ENCODE measurements around the gene SCD.

SCD gene

DNA sequence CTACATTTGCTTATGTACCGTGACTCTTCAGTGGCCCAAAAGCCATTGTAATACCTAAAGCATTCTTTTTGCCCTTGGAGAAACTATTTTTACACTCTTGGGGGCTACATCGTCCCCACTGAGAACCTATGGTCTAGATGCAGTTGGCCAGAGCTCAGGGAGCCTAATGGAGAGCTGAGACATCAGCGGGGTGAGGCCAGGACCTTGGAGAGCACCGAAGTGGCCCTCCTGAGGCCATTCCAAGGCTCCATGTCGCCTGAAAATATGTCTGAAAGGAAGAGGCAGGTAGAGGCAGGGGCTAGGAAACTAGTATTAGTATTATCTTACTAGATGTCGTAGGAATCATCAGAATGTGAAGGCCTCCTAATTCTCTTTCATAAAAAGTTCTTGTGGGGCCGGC lies 21.9 kb upstream of the SCD start:
- Histone ChIP-seq H3K9me3 (ENCODE audit: insufficient read depth, low read depth, low read length) (no peaks in the 10 kb centered on the region), H3K4me3 (ENCODE audit: low read length) (no peak overlapping the region), H3K9ac (ENCODE audit: low read depth, low read length) (no peak overlapping the region), H3K4me1 (ENCODE audit: insufficient read depth, low read length) (no peaks in the 10 kb centered on the region), H3K27ac (ENCODE audit: low read depth, low read length) (no peak overlapping the region), H3K27me3 (ENCODE audit: insufficient read depth, low read length) (peaks cover 46% of the 10 kb centered on the region), H3K36me3 (ENCODE audit: insufficient read depth, low read length) (no peaks in the 10 kb centered on the region)
- 42% methylated on average over 7 of the region's 7 CpGs for WGBS

DNA sequence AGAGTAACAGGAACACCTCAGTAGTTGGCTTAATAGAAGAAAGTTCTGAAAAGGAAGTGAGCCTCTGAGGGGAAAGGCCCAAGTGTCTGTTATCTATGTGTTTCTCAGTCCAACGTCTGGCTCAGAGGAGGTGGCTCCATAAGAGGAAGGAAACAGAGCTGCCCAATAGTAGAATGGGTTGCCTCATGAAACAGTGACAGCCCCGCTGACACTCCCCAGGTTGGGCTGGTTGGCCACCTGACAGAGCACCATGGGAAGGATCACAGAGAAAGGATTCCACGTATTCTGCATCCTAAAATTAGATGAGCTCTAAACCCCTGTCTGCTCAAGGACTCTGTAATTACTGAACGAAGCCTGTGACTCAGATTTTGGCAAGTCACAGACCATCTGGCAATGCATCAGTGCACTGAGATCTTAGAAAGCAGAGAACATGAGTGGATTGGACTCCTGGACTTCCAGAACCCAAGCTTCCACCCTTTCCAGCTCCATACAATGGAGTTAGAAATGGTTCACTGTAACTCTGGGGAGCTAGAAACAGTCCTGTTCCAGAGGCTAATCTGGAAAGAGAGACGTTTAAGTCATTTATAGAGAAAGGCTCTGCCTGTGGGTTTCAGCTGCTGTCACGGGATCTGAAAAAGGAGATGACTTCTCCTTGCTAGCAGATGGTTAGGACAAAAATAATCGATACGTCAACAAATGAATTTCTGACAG lies 19.9 kb upstream of the SCD start:
- Histone ChIP-seq H3K36me3 (ENCODE audit: insufficient read depth, low read length) (no peaks in the 10 kb centered on the region), H3K9me3 (ENCODE audit: insufficient read depth, low read depth, low read length) (no peaks in the 10 kb centered on the region), H3K4me1 (ENCODE audit: insufficient read depth, low read length) (no peaks in the 10 kb centered on the region), H3K27me3 (ENCODE audit: insufficient read depth, low read length) (peaks cover 43% of the 10 kb centered on the region), H3K9ac (ENCODE audit: low read depth, low read length) (no peak overlapping the region), H3K4me3 (ENCODE audit: low read length) (no peak overlapping the region), H3K27ac (ENCODE audit: low read depth, low read length) (no peak overlapping the region)
- WGBS: 67% methylated on average over 8 of the region's 8 CpGs

DNA sequence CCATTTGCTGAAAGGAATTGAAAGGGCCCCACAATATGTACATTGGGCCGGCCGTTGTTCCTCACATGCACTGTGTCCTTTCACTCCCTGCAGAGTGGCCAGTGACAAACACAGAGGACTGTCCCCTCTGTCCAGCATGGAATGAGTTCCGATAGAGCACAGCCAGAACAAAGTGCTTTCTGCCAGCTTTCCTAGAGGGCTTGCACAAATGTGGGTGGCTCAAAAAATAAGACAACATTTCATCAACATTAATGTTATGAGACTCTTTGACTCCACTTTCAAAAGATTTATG lies 19.4 kb upstream of the SCD start:
- Histone ChIP-seq H3K9ac (ENCODE audit: low read depth, low read length) (no peak overlapping the region), H3K4me3 (ENCODE audit: low read length) (no peak overlapping the region), H3K9me3 (ENCODE audit: insufficient read depth, low read depth, low read length) (no peaks in the 10 kb centered on the region), H3K27ac (ENCODE audit: low read depth, low read length) (no peak overlapping the region), H3K27me3 (ENCODE audit: insufficient read depth, low read length) (peaks cover 42% of the 10 kb centered on the region), H3K36me3 (ENCODE audit: insufficient read depth, low read length) (no peaks in the 10 kb centered on the region), H3K4me1 (ENCODE audit: insufficient read depth, low read length) (no peaks in the 10 kb centered on the region)
- WGBS: 90% methylated on average over 3 of the region's 3 CpGs

DNA sequence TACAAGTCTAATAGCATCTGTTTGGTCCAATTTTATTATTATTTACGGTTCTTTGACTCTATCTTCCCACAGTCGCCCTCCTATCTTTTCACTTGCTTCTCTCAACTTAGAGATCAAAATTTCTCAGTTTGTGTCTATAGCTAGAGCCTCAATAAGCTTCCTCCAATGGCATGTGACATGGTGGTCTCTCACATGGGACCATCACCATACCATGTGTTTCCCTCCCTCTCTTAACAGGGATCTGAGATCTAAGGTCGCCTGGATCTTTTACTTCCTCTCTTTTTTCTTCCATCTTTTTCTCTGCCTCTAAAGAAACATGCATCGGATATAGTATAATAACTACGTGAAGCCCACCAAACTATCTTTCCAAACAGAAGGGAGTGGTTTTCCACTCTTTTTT lies 18.8 kb upstream of the SCD start:
- no peaks in the 10 kb centered on the region for H3K9me3 ChIP-seq (ENCODE audit: insufficient read depth, low read depth, low read length)
- no peak overlapping the region for H3K27ac ChIP-seq (ENCODE audit: low read depth, low read length)
- H3K9ac ChIP-seq (ENCODE audit: low read depth, low read length): no peak overlapping the region
- H3K27me3 ChIP-seq (ENCODE audit: insufficient read depth, low read length): peaks cover 42% of the 10 kb centered on the region
- H3K4me3 ChIP-seq (ENCODE audit: low read length): no peak overlapping the region
- no peaks in the 10 kb centered on the region for H3K36me3 ChIP-seq (ENCODE audit: insufficient read depth, low read length)
- H3K4me1 ChIP-seq (ENCODE audit: insufficient read depth, low read length): no peaks in the 10 kb centered on the region
- WGBS: 65% methylated on average over 5 of the region's 5 CpGs

DNA sequence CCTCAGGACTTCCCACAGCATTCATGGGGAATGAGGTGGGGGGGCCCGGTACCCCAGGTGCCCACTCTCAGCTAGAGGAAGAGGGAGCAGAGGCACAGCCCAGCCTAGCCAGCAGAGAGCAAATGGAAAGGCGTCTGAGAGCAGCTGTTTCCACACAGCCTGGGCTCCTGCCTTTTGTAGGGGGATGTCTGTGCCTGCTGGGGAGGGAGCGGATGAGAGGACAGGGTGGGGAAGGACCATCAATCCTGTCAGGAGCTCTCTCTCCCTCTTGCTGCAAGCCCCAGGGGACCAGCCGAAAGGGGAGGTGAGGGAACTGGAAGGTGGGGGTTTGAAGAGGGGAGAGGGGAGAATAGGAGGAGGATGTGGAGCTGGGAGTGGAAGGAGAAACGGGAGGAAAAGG lies 17.0 kb upstream of the SCD start, which contains the start of gene PKD2L1:
Gene PKD2L1, minus strand, starts transcription at position 150 of the 400 bp plus-strand sequence. Its CDS starts 125 bp downstream, at position 25.
- no peaks in the 10 kb centered on the region for H3K36me3 ChIP-seq (ENCODE audit: insufficient read depth, low read length)
- no peak within 1 kb of the TSS for H3K9ac ChIP-seq (ENCODE audit: low read depth, low read length)
- H3K27ac ChIP-seq (ENCODE audit: low read depth, low read length): no peak within 1 kb of the TSS
- peaks cover 31% of the 10 kb centered on the region for H3K27me3 ChIP-seq (ENCODE audit: insufficient read depth, low read length)
- H3K9me3 ChIP-seq (ENCODE audit: insufficient read depth, low read depth, low read length): no peaks in the 10 kb centered on the region
- 66% methylated on average over 5 of the region's 5 CpGs for WGBS
- no peaks in the 10 kb centered on the region for H3K4me1 ChIP-seq (ENCODE audit: insufficient read depth, low read length)
- no peak within 1 kb of the TSS for H3K4me3 ChIP-seq (ENCODE audit: low read length)

DNA sequence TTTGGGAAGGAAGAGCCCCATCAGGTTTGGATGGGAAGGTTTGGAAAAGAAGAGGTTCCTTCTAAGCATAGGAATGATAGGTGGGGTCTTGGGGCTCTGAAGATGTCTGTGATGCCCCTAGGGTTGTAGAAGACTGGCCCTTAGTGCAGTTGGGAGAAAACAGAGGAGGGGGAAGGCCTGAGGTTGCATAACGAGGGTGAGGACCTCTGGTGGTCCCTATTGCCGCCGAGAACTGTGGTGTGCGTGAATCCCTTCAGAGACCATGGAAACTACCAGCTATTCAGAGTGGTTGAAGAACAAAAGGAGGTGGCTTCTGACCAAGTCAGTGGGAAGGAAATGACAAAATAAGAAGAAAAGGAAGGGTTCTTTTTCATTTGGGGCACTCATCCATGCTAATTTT lies 13.9 kb upstream of the SCD start:
- Histone ChIP-seq H3K4me1 (ENCODE audit: insufficient read depth, low read length) (no peaks in the 10 kb centered on the region), H3K4me3 (ENCODE audit: low read length) (no peak overlapping the region)

DNA sequence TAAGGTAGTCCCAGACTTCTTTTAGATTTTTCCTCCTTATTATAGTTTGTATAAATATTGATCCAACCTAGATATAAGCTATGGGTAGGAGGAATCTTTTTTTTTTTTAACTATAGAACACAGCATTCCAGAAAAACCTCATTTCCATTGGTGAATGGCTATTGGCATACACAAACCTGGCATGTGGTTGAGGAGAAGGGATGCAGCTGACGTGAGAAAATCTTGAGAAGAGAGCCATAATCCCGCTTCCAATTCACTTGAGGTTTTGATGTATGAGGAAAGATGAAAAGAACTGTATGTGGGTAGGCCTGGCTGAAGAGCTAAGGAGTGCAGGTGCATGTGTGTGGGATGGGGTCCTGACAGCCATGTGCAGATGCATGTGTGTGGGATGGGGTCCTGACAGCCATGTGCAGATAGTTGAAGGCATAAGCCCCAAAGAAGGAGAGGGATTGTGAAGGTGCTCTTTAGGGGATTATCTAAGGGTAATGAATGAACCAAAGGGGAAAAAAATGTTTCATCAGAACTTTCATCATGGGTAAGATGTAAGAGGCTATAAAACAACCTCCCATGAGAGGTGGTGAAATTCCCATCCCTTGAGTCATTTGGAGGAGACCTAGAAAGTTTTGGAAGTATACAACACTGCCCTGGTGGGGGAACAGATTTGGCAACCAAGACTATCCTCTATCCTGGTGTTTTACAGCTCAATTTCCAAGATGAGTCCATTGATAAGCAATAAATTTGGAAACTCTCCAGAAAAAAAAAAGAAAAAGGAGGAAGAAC lies 13.2 kb upstream of the SCD start:
- no peak overlapping the region for H3K4me3 ChIP-seq (ENCODE audit: low read length)
- H3K27me3 ChIP-seq (ENCODE audit: insufficient read depth, low read length): peaks cover 6% of the 10 kb centered on the region; the same call in 1 of the 2 replicates
- no peaks in the 10 kb centered on the region for H3K36me3 ChIP-seq (ENCODE audit: insufficient read depth, low read length)
- H3K9me3 ChIP-seq (ENCODE audit: insufficient read depth, low read depth, low read length): no peaks in the 10 kb centered on the region
- no peak overlapping the region for H3K27ac ChIP-seq (ENCODE audit: low read depth, low read length)
- H3K4me1 ChIP-seq (ENCODE audit: insufficient read depth, low read length): no peaks in the 10 kb centered on the region
- 91% methylated on average over 2 of the region's 2 CpGs for WGBS
- no peak overlapping the region for H3K9ac ChIP-seq (ENCODE audit: low read depth, low read length)

More for the DNA sequence above, 13.9 kb upstream of the SCD start:
- no peaks in the 10 kb centered on the region for H3K36me3 ChIP-seq (ENCODE audit: insufficient read depth, low read length)
- no peak overlapping the region for H3K27ac ChIP-seq (ENCODE audit: low read depth, low read length)
- no peaks in the 10 kb centered on the region for H3K9me3 ChIP-seq (ENCODE audit: insufficient read depth, low read depth, low read length)
- WGBS: 62% methylated on average over 4 of the region's 4 CpGs
- no peak overlapping the region for H3K9ac ChIP-seq (ENCODE audit: low read depth, low read length)
- peaks cover 9% of the 10 kb centered on the region; the same call in 1 of the 2 replicates for H3K27me3 ChIP-seq (ENCODE audit: insufficient read depth, low read length)

DNA sequence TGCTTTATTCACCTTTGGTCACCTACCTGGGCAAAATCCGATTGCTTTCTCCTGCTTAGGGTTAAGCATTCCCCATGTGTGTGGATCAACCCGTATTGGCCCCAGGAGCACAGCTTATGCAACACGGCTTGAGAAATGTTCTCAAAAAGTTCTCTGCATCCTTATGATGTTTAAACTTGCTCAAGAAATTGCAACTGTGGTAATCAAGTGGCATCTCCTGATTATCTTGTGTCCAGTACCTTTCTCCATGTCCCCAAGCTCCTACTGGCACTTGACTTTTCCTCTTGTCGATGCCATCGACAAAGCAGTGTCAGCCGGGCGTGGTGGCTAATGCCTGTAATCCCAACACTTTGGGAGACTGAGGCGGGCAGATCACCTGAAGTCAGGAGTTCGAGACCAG lies 12.3 kb upstream of the SCD start:
- Histone ChIP-seq H3K4me3 (ENCODE audit: low read length) (no peak overlapping the region), H3K4me1 (ENCODE audit: insufficient read depth, low read length) (no peaks in the 10 kb centered on the region), H3K9ac (ENCODE audit: low read depth, low read length) (no peak overlapping the region), H3K27ac (ENCODE audit: low read depth, low read length) (no peak overlapping the region), H3K9me3 (ENCODE audit: insufficient read depth, low read depth, low read length) (no peaks in the 10 kb centered on the region), H3K36me3 (ENCODE audit: insufficient read depth, low read length) (no peaks in the 10 kb centered on the region), H3K27me3 (ENCODE audit: insufficient read depth, low read length) (peaks cover 4% of the 10 kb centered on the region; the same call in 1 of the 2 replicates)
- WGBS: 92% methylated on average over 9 of the region's 9 CpGs

DNA sequence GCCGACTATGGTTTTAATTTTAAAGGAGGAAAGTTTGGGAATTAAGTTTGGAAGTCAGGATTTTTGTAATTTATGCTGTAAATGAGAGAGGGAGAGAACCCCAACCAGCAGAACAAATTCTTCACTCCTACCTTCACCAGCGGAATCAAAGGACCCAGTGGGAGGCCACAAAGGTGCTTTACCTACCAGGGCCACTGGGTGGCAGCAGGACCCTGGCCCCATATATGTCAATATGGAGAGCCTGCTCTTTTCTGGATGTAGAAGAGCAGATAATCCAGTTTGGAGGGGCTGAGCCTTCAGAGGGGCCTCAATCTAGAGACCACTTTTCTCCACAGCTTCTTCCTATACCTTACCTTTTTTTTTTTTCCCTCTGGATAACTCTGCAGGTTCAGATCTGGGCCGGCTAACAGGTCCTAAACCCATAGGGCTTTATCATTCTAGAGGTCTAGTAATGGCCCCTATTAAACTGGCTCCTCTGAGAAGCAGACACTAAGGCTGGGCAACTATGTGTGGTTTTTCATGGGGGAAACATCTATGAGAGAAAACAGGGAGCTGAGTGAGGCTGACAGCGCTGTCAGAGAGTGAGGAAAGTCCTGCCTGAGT lies 8.5 kb upstream of the SCD start:
- Histone ChIP-seq H3K27me3 (ENCODE audit: insufficient read depth, low read length) (no peaks in the 10 kb centered on the region; the same call in 1 of the 2 replicates), H3K4me1 (ENCODE audit: insufficient read depth, low read length) (peaks cover 7% of the 10 kb centered on the region; the same call in 1 of the 2 replicates), H3K27ac (ENCODE audit: low read depth, low read length) (no peak overlapping the region), H3K4me3 (ENCODE audit: low read length) (no peak overlapping the region), H3K9ac (ENCODE audit: low read depth, low read length) (no peak overlapping the region), H3K9me3 (ENCODE audit: insufficient read depth, low read depth, low read length) (no peaks in the 10 kb centered on the region), H3K36me3 (ENCODE audit: insufficient read depth, low read length) (no peaks in the 10 kb centered on the region)
- WGBS: 57% methylated on average over 4 of the region's 4 CpGs

DNA sequence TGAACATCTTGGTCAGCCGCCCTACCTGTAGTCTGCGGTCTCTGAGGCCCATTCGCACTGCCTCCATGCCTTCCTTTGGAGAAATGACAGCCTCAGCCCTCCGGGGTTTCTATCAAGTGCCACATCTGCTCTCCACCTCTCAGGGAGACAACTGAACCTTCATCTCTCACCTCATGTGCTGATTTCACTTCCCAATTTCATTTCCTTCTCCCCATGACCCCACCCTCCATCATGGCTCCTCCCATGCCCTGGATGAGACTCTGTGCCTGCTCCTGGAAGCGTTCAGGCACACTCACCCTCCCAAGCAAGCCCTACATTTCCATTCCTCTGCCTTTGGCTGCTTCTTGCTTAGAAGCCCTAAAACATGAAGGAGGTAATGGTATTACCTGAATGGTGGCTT lies 7.8 kb upstream of the SCD start:
- no peak overlapping the region for H3K9ac ChIP-seq (ENCODE audit: low read depth, low read length)
- 73% methylated on average over 5 of the region's 5 CpGs for WGBS
- peaks cover 7% of the 10 kb centered on the region; the same call in 1 of the 2 replicates for H3K4me1 ChIP-seq (ENCODE audit: insufficient read depth, low read length)
- H3K4me3 ChIP-seq (ENCODE audit: low read length): no peak overlapping the region
- no peaks in the 10 kb centered on the region; the same call in 1 of the 2 replicates for H3K27me3 ChIP-seq (ENCODE audit: insufficient read depth, low read length)
- H3K9me3 ChIP-seq (ENCODE audit: insufficient read depth, low read depth, low read length): no peaks in the 10 kb centered on the region
- H3K36me3 ChIP-seq (ENCODE audit: insufficient read depth, low read length): no peaks in the 10 kb centered on the region
- no peak overlapping the region for H3K27ac ChIP-seq (ENCODE audit: low read depth, low read length)

All from HUES64 (cell line).